GM18873 (cell line): ENCODE data around the gene TEX44.
"Not testable (repeated sequence)": the region's sequence is repeated elsewhere in the genome, so short reads cannot be mapped to it uniquely, and the experiment has no call there.

Experiments
- ATAC-seq: cut with Tn5 transposase; IDR thresholded peaks from one replicate; pipeline ENCODE4 v1.9.1; 2021; ENCODE audit warnings: mild to moderate bottlenecking, moderate library complexity, moderate number of reproducible peaks; ENCODE audit not compliant: unreplicated experiment, low FRiP score

Gene TEX44

DNA sequence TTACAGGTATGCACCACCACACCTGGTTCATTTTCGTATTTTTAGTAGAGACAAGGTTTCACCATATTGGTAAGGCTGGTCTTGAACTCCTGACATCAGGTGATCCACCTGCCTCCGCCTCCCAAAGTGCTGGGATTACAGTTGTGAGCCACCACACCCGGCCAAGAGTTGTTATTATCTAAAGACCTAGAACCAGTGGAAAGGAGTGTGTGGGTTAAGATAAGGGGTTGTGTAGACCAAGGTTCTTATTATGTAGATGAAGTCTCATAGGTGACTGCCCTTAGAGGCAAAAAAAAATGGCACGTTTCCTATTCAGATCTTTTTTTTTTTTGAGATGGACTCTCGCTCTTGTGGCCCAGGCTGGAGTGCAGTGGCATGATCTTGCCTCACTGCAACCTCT lies 21.7 kb upstream of the TEX44 start:
- not testable (repeated sequence) for ATAC-seq

GRCh38 chr2:231571661-231572191 lies 20.9 kb upstream of the TEX44 start:
- ATAC-seq: no peak

DNA sequence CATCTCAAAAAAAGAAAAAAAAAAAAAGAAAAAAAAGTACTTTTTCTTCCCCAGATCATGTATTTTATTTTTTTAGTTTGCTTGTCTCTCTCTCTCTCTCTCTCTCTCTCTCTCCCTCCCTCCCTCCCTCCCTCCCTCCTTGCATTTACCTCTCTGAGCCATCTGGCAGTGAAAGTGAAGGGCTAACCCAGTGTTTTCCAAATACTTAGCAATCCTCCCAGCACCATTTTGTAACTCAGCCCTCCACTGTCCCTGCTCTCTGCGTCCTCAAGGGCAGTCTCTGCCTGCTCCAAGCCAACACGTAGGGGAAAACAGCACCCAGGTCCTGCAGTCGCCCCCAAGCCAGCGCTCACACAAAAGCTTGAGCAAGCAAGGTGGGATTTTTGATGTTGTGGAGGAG lies 19.6 kb upstream of the TEX44 start:
- ATAC-seq: no peak

DNA sequence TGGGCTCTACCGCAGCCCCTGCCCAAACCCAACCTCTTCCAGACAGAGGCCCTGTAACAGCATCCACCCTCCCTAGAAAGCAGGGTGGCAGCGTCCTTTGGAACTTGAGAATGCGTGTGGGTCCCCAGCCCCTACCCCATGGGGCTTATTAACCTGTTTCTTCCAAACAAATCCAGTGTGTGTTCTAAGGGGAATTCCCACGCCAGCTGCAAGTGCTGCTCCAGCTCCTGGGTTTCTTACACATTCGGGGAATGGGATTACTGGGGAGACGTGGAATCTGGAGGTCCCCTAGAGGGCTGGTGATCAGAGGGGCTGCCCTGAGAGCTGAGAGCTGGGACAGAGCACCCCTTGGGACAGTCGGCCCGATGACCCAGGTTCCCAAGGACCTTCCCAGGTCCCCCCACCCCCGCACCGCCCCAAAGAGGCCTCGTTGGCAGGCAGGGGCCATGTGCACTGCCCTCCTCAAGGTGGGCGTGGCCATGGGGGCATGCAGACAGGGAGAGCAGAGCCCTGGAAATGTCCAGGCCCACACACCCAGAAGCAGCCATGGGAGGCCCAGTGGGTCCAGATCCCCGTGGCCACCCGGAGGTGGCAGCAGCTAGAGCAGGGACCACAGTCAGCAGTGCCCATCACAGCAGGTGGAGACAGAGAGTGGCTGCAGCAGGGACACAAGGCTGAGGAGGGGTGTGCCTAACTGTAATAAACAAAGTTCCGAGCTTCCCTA lies 18.8 kb upstream of the TEX44 start:
- ATAC-seq: no peak

- ATAC-seq: no peak
Observed at GRCh38 chr2:231575612-231576256, 16.9 kb upstream of the TEX44 start.

GRCh38 chr2:231576465-231576864 lies 16.2 kb upstream of the TEX44 start:
- no peak for ATAC-seq

GRCh38 chr2:231578655-231579054 lies 14.0 kb upstream of the TEX44 start:
- ATAC-seq: not testable (repeated sequence)

GRCh38 chr2:231579560-231579959 lies 13.1 kb upstream of the TEX44 start:
- ATAC-seq: no peak

- no peak for ATAC-seq
Observed at GRCh38 chr2:231581328-231581727, 11.3 kb upstream of the TEX44 start.

DNA sequence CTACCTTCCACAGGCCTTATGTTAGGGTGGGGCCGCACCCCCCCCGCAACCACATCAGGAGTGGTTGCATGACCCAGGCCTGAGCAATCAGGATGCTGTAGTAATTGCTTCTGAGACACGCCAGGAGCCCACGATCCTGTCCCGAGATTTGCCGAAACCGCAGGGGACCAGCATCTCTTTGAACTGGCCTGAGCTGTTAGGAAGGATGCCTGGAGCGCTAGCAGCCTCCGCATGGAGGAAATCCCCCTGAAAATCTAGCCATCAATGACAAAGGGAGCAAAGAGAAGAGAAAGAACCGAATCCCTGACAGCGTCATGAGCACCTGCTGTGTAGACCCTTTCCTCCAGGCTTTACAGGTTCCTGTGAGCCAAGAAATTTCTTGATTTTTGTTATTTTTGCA lies 8.7 kb upstream of the TEX44 start:
- ATAC-seq: no peak

DNA sequence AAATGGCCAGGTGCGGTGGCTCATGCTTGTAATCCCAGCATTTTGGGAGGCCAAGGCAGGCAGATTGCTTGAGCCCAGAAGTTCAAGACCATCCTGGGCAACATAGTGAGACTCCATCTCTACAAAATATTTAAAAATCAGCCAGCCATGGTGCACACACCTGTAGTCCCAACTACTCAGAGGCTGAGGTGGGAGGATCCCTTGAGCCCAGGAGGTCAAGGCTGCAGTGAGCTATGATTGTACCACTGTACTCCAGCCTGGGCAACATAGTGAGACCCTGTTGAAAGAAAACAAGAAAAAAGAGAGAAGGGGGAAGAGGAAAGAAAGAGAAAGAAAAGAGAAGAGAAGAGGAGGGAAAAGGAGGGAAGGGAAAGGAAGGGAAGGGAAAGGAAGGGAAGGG lies 4.9 kb upstream of the TEX44 start:
- not testable (repeated sequence) for ATAC-seq

- no peak for ATAC-seq
Observed at GRCh38 chr2:231589656-231590055, 3.0 kb upstream of the TEX44 start.

- no peak for ATAC-seq
Observed at GRCh38 chr2:231590614-231591013, 2.0 kb upstream of the TEX44 start.

GRCh38 chr2:231593666-231594065 lies 1.0 kb downstream of the TEX44 start:
- ATAC-seq: no peak

DNA sequence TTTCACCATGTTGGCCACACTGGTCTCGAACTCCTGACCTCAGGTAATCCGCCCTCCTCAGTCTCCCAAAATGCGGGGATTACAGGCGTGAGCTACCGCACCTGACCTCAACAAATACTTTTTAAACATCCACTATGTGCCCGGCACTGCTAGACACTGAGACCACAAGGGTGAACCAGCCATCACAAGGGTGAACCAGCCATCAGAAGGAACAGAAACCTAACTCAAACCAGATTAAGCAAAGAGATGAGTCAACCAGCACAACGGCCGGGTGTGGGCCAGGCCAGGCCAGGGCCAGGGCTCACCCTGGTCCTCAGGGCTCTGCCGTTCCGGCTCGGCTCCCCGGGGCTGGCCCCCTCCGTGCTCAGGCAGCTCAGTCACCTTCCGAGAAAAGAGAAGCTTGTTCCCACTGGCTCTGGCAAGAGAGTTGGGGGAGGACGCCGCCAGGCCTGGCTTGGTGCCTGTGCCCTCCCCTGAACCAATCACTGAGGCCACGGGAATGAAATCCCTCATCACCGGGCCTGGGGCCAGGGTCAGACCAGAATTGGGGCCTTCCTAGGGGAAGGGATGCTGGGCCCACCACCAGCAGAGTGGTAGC lies 4.4 kb downstream of the TEX44 start:
- ATAC-seq: peak; percentile 84

DNA sequence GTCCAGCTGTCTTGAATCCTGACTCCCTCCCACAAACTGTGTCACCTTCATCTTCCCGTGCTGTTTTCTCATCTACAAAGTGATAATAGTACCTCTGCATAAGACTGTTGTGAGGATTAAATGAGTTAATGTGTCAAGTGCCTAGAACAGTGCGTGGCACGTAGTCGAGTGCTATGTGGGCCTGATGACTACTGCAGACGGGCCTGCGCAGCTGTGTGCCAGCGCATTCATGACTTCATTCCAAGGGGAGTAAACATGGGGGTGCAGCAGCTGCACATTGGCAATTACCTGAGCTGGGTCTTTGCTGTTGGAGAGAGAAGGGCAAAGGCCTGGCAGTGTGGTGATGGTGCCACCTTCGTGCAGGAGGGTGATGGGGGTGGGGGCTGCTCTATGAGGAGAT lies 5.0 kb downstream of the TEX44 start:
- no peak for ATAC-seq

- ATAC-seq: no peak
Observed at GRCh38 chr2:231600619-231601355, 8.1 kb downstream of the TEX44 start.

DNA sequence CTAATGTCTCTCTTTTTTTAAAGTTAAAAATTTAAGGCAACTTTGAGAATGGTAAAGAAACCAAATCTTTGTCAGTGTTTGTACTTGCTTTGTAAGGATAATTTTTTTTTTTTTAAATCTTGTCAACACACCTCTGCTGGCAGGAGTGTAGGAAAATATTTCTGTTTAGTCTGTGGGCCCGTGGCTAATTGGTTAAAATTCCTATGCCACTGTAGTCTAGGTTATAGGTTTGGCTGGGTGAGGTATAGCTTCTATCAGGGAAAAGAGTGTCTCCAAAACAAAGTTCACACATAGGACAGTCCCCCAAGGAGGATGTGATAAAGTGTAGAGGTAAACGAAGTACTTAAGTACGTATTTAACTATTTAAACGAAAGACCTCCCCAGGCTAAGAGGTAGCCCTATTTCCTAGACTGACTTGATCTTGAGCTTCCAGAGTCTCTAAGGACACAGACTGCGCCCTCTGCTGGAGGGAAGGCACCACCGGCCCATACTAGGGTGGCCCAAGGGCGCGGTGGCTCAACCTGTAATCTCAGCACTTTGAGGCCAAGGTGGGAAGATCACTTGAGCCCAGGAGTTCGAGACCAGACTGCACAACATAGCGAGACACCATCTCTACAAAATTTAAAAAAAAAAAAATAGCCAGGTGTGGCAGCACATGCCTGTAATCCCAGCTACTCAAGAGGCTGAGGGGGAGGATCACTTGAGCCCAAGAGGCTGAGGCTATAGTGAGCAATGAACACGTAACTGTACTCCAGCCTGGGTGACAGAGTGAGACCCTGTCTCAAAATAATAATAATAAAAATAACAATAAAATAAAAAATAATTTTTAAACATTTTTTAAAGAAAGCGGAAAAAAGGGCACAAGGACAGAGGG lies 8.9 kb downstream of the TEX44 start:
- ATAC-seq: no peak

DNA sequence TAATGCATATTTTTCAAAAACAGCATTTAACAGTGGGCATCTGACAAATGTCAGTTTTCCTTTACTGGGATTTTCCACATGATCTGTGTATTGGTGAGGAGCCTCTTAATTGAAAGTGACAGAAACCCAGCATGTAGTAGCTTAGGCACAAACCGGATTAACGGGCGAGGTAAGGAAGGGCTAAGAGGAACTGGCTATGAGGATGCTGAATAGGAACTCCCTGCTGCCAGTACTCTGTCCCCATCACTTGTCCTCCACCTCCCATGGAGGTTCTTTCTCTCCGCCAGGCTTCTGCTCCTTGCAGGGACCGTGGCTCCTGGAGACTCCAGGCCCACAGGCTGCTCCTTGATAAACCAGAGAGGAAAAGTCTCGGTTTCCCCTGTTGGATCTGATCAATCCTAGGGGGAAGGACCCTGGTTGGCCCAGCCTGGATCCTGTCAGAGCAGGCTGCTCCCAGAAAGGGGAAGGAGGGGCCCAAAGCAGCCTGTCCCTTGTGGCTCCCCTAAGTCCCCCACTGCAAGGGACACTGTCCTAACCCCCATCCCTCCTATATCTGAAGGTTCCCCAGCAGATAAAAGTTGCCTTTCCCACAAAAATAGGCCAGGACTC lies 10.3 kb downstream of the TEX44 start:
- ATAC-seq: no peak
